ENCODE data around the gene GPR162. TPM values are rescaled to one million over a fixed set of nuclear protein-coding genes. Genes with fewer than 3 reads are reported as not detected.

GPR162 gene
- total RNA-seq, 6 experiments from 2014 or later, result 0.37 to 3.1 (median 2.1) TPM

DNA sequence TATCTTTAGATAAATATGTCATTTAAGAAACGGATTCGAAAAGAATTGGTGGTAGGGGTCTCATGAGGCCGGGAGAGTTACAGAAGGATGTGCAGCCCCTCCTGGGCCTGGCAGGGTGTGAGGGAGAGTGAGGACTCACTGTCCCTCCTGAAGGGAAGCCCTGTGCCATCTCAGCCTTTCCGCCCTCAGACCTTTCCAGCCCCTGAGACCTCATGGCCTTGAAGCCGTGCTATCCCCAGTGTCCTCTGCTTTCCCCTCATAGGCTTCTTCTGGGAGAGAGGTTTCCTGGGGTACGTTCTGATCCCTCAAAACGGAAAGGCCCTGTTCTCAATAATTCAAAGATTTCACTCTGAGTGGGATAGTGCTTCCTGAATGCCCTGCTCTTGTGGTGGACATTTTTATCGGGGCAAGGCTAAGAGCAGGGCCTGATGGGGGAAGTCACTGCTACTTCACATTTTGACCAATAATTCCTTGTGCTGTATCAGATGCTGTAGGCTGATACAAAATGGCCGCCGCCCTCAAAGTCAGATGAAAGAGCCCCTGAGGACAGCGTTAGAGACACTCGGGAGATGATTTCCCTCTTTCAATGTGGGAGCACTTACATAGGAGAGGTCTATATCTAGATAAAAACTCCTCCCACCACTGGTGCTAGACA lies 31.0 kb upstream of the GPR162 start:
- Histone ChIP-seq H3K36me3 (no peaks in the 10 kb centered on the region), H3K27ac (peak overlapping the region; percentile 7 to 65 (median 13)), H3K4me3 (peak overlapping the region; percentile 5 to 44 (median 32)), H3K9me3 (no peaks in the 10 kb centered on the region), H3K4me1 (no peaks in the 10 kb centered on the region), H3K27me3 (no peaks in the 10 kb centered on the region)
- DNase-seq, result no peak
- WGBS (ENCODE audit: insufficient coverage, low coverage, low lambda C conversion rate, missing lambda C conversion rate), result 72% methylated on average over 12 of the region's 12 CpGs
- ATAC-seq, result peak in 2 of 4 donors; percentile 20 to 31
- no peak for TF ChIP-seq POLR2A (IDR thresholded peaks at IDR 0.05)
- TF ChIP-seq, protein P1, sequence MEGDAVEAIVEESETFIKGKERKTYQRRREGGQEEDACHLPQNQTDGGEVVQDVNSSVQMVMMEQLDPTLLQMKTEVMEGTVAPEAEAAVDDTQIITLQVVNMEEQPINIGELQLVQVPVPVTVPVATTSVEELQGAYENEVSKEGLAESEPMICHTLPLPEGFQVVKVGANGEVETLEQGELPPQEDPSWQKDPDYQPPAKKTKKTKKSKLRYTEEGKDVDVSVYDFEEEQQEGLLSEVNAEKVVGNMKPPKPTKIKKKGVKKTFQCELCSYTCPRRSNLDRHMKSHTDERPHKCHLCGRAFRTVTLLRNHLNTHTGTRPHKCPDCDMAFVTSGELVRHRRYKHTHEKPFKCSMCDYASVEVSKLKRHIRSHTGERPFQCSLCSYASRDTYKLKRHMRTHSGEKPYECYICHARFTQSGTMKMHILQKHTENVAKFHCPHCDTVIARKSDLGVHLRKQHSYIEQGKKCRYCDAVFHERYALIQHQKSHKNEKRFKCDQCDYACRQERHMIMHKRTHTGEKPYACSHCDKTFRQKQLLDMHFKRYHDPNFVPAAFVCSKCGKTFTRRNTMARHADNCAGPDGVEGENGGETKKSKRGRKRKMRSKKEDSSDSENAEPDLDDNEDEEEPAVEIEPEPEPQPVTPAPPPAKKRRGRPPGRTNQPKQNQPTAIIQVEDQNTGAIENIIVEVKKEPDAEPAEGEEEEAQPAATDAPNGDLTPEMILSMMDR (IDR thresholded peaks at IDR 0.05), result no peak
- intact Hi-C loops (cut with DNase I), result no loop called here

DNA sequence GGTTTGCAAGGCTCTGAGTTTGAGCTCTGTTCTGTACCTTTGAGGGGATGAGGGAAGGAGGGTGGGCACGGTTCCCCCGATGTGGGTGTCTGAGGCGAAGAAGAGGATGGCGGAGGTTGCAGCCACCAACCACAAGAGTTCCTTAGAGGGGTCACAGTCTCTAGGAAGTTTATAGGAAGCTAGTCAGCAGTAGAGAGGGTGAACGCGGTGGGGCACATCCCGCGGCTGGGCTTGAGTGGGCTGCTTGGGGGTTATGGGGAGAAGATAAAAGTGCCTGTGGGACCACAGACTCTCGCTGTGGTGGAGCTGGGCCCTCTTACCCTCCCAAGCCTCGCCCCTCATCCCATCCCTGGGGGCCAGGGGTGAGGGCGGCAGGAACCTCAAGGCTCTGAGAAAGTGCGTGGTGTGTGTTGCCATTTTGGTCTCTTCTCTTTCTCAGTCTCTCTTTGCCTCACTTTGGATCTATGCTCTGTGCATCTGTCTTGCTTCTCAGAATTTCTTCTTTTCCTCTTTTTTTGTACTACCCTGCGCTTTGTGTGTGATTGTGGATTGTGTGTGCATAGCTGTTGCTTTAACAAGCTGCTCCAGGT lies 29.6 kb upstream of the GPR162 start:
- Histone ChIP-seq H3K4me3 (peak overlapping the region in 2 of 3 donors; percentile 11 to 31), H3K27me3 (no peaks in the 10 kb centered on the region), H3K4me1 (no peaks in the 10 kb centered on the region), H3K36me3 (no peaks in the 10 kb centered on the region), H3K27ac (peak overlapping the region in 2 of 3 donors; percentile 38 to 47), H3K9me3 (no peaks in the 10 kb centered on the region)
- ATAC-seq (peak; percentile 16 to 21 (median 16)), DNase-seq (no peak)
- no peak for TF ChIP-seq POLR2A (IDR thresholded peaks at IDR 0.05)
- TF ChIP-seq, protein P1 (IDR thresholded peaks at IDR 0.05), result no peak
- intact Hi-C loops (cut with DNase I), result no loop called here
- WGBS (ENCODE audit: insufficient coverage, low coverage, low lambda C conversion rate, missing lambda C conversion rate), result 60% methylated on average over 2 of the region's 13 CpGs

DNA sequence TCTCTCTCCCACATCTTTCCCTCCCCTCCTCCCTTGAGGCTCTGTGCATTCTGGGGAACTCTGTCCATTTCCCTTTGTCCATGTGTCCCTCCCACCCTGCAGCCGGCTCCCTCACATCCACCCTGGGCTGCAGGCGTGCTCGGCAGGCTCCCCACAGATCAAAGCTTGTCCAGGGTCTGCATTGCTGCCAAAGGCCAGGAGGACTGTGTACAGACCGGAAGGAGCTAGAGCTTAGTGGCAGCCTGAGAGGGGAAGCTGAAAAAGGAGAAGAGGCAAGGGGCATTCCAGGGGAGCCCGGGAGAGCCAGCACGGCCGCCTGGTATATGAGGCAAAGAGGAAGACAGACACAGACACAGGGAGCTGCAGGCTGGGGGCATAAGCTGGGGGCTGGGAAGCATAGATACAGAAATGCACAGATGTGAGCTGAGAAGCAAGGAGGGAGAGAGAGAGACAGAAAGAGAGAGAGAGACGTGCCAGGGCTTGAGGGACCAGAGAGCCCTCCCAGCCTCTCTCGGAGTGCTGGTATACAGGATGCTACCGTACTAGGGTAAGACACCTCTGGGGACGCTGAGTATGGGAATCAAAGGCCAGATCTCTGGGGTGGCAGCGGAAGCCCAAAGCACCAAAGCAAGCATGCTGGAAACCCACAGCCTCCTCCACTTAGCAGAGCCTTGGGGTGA lies 29.0 kb upstream of the GPR162 start:
- intact Hi-C loops (cut with DNase I), result no loop called here
- H3K36me3 ChIP-seq, result no peaks in the 10 kb centered on the region
- peak; percentile 54 to 65 (median 57) for ATAC-seq
- peak in 1 of 3 donors; percentile 70 for DNase-seq
- H3K4me3 ChIP-seq, result peak overlapping the region in 2 of 3 donors; percentile 11 to 31
- H3K27me3 ChIP-seq, result no peaks in the 10 kb centered on the region
- 43% methylated on average over 12 of the region's 12 CpGs for WGBS (ENCODE audit: insufficient coverage, low coverage, low lambda C conversion rate, missing lambda C conversion rate)
- peak overlapping the region in 2 of 3 donors; percentile 38 to 47 for H3K27ac ChIP-seq
- H3K9me3 ChIP-seq, result no peaks in the 10 kb centered on the region
- no peaks in the 10 kb centered on the region for H3K4me1 ChIP-seq
- no peak for TF ChIP-seq POLR2A (IDR thresholded peaks at IDR 0.05)
- TF ChIP-seq, protein P1 (IDR thresholded peaks at IDR 0.05), result no peak

DNA sequence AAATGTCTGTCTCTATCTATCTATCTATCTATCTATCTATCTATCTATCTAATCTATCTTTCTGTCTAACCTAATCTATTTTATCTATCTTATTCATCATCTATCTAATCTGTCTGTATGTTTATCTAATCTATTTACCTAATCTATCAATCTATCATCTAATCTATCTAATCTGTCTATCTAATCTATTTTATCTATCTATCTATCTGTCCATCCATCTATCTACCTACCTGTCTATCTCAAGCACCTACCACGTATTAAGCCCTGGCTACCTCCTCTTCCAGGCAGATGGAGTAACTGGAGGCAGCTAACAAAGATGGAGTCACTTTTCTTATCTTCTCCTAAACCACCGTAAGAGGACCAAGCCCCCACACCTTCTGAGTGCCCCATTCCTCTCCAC lies 26.5 kb upstream of the GPR162 start:
- Histone ChIP-seq H3K4me1 (no peaks in the 10 kb centered on the region), H3K9me3 (no peaks in the 10 kb centered on the region), H3K4me3 (no peak overlapping the region), H3K36me3 (no peaks in the 10 kb centered on the region), H3K27ac (no peak overlapping the region), H3K27me3 (no peaks in the 10 kb centered on the region)
- DNase-seq, result no peak
- TF ChIP-seq POLR2A (IDR thresholded peaks at IDR 0.05), result no peak
- TF ChIP-seq, protein P1 (IDR thresholded peaks at IDR 0.05), result no peak
- WGBS (ENCODE audit: insufficient coverage, low coverage, low lambda C conversion rate, missing lambda C conversion rate), result 84% methylated on average over 2 of the region's 2 CpGs
- intact Hi-C loops (cut with DNase I), result no loop called here
- ATAC-seq, result no peak

Data from right lobe of liver (tissue), 6 donors.